ENCODE results near the gene FAM168A. TPM values are rescaled to one million over a fixed set of nuclear protein-coding genes. Genes with fewer than 3 reads are reported as not detected.

The FAM168A gene
- total RNA-seq, 1 donor from 2014 or later: 52.2 TPM

GRCh38 chr11:73367482-73368024 lies 230.4 kb downstream of the FAM168A start:
- peaks cover 24% of the 10 kb centered on the region for H3K36me3 Mint-ChIP-seq (ENCODE audit: unreplicated experiment)
- no peak for TF ChIP-seq CTCF (IDR thresholded peaks at IDR 0.05)
- no peak overlapping the region for H3K27ac Mint-ChIP-seq (ENCODE audit: unreplicated experiment)
- no peak for DNase-seq (ENCODE audit: extremely low spot score, unreplicated experiment)
- H3K4me1 Mint-ChIP-seq (ENCODE audit: unreplicated experiment): no peaks in the 10 kb centered on the region
- no peak overlapping the region for H3K4me3 Mint-ChIP-seq (ENCODE audit: unreplicated experiment)
- H3K27me3 Mint-ChIP-seq (ENCODE audit: unreplicated experiment): no peaks in the 10 kb centered on the region
- H3K9me3 Mint-ChIP-seq (ENCODE audit: unreplicated experiment): no peaks in the 10 kb centered on the region

GRCh38 chr11:73366953-73367352 lies 231.0 kb downstream of the FAM168A start:
- Mint-ChIP-seq H3K36me3 (ENCODE audit: unreplicated experiment) (peaks cover 25% of the 10 kb centered on the region), H3K4me1 (ENCODE audit: unreplicated experiment) (no peaks in the 10 kb centered on the region), H3K4me3 (ENCODE audit: unreplicated experiment) (no peak overlapping the region), H3K9me3 (ENCODE audit: unreplicated experiment) (no peaks in the 10 kb centered on the region), H3K27ac (ENCODE audit: unreplicated experiment) (no peak overlapping the region), H3K27me3 (ENCODE audit: unreplicated experiment) (no peaks in the 10 kb centered on the region)
- DNase-seq (ENCODE audit: extremely low spot score, unreplicated experiment): no peak
- no peak for TF ChIP-seq CTCF (IDR thresholded peaks at IDR 0.05)

- H3K27ac Mint-ChIP-seq (ENCODE audit: unreplicated experiment): no peak overlapping the region
- no peak overlapping the region for H3K4me3 Mint-ChIP-seq (ENCODE audit: unreplicated experiment)
Observed at GRCh38 chr11:73366265-73366610, 231.7 kb downstream of the FAM168A start.

GRCh38 chr11:73365352-73366264 lies 232.3 kb downstream of the FAM168A start:
- Mint-ChIP-seq H3K9me3 (ENCODE audit: unreplicated experiment) (no peaks in the 10 kb centered on the region), H3K27me3 (ENCODE audit: unreplicated experiment) (no peaks in the 10 kb centered on the region), H3K36me3 (ENCODE audit: unreplicated experiment) (peaks cover 27% of the 10 kb centered on the region), H3K27ac (ENCODE audit: unreplicated experiment) (no peak overlapping the region), H3K4me3 (ENCODE audit: unreplicated experiment) (no peak overlapping the region), H3K4me1 (ENCODE audit: unreplicated experiment) (no peaks in the 10 kb centered on the region)
- TF ChIP-seq CTCF (IDR thresholded peaks at IDR 0.05): no peak
- DNase-seq (ENCODE audit: extremely low spot score, unreplicated experiment): no peak

More at GRCh38 chr11:73366265-73366610, 231.7 kb downstream of the FAM168A start:
- H3K36me3 Mint-ChIP-seq (ENCODE audit: unreplicated experiment): peaks cover 25% of the 10 kb centered on the region
- no peak for DNase-seq (ENCODE audit: extremely low spot score, unreplicated experiment)
- H3K27me3 Mint-ChIP-seq (ENCODE audit: unreplicated experiment): no peaks in the 10 kb centered on the region
- no peaks in the 10 kb centered on the region for H3K4me1 Mint-ChIP-seq (ENCODE audit: unreplicated experiment)
- no peak for TF ChIP-seq CTCF (IDR thresholded peaks at IDR 0.05)
- H3K9me3 Mint-ChIP-seq (ENCODE audit: unreplicated experiment): no peaks in the 10 kb centered on the region

- no peak overlapping the region for H3K4me3 Mint-ChIP-seq (ENCODE audit: unreplicated experiment)
- H3K36me3 Mint-ChIP-seq (ENCODE audit: unreplicated experiment): peaks cover 27% of the 10 kb centered on the region
- no peaks in the 10 kb centered on the region for H3K27me3 Mint-ChIP-seq (ENCODE audit: unreplicated experiment)
- no peaks in the 10 kb centered on the region for H3K9me3 Mint-ChIP-seq (ENCODE audit: unreplicated experiment)
- DNase-seq (ENCODE audit: extremely low spot score, unreplicated experiment): no peak
- no peak for TF ChIP-seq CTCF (IDR thresholded peaks at IDR 0.05)
- H3K4me1 Mint-ChIP-seq (ENCODE audit: unreplicated experiment): no peaks in the 10 kb centered on the region
- H3K27ac Mint-ChIP-seq (ENCODE audit: unreplicated experiment): no peak overlapping the region
Observed at GRCh38 chr11:73363147-73363546, 234.8 kb downstream of the FAM168A start.

Measured in osteocyte (in vitro differentiated cells).